H1 (cell line): ENCODE data around the gene PI4KB. TPM values are rescaled to one million over a fixed set of nuclear protein-coding genes. Genes with fewer than 3 reads are reported as not detected.

ENCODE experiments used
- CTCF ChIA-PET: fragments of 300-600 bp; sonication (Branson Sonifier 250); formaldehyde crosslinking; loops from one replicate; lab custom pipeline; 2021; ENCODE audit not compliant: partially characterized antibody; lab: Charles Lee
- POLR2A ChIA-PET: fragments of 300-600 bp; sonication (Branson Sonifier 250); formaldehyde crosslinking; loops from one replicate; lab custom pipeline; 2021; ENCODE audit warnings: inconsistent platforms; ENCODE audit not compliant: partially characterized antibody; lab: Charles Lee
- DNase-seq, 2 experiments: peaks; one replicate each; pipeline versions ENCODE4 v3.0.0 to v3.0.0-alpha.2; 2010 to 2022; ENCODE audit warnings: low spot score in 2 of 2, low read depth in 1 of 2, mixed read lengths in 1 of 2
- FAIRE-seq: peaks from 2 replicates; lab custom pipeline; 2011; peaks lifted over from hg19 to GRCh38; lab: Jason Lieb, UNC
- H2AFZ ChIP-seq: 2 replicates; pipeline ENCODE4 v1.8.1; 2012; ENCODE audit warnings: low read length, inconsistent platforms
- H2AK5ac ChIP-seq: 2 replicates; pipeline ENCODE4 v1.6.1; 2013; ENCODE audit warnings: low read depth, low read length
- H2BK120ac ChIP-seq: replicated peaks from 2 replicates; pipeline ENCODE3; 2013; ENCODE audit warnings: low read depth, low read length, inconsistent platforms
- H2BK12ac ChIP-seq: 2 replicates; pipeline ENCODE4 v1.6.1; 2013; ENCODE audit warnings: low read depth, low read length
- H2BK15ac ChIP-seq: 2 replicates; pipeline ENCODE4 v1.6.1; 2013; ENCODE audit warnings: low read length
- H2BK20ac ChIP-seq: 2 replicates; pipeline ENCODE4 v1.6.1; 2013; ENCODE audit warnings: low read length
- H2BK5ac ChIP-seq: 2 replicates; pipeline ENCODE4 v1.6.1; 2013; ENCODE audit warnings: low read depth, low read length
- H3K14ac ChIP-seq: 2 replicates; pipeline ENCODE4 v1.6.1; 2013; ENCODE audit warnings: inconsistent platforms; ENCODE audit not compliant: insufficient read length
- H3K18ac ChIP-seq: 2 replicates; pipeline ENCODE4 v1.6.1; 2013; ENCODE audit warnings: low read length; ENCODE audit errors: extremely low read depth
- H3K23ac ChIP-seq: 2 replicates; pipeline ENCODE4 v1.6.1; 2013; ENCODE audit warnings: inconsistent platforms; ENCODE audit not compliant: insufficient read length
- H3K23me2 ChIP-seq: 2 replicates; pipeline ENCODE4 v1.6.1; 2013; ENCODE audit warnings: low read depth, low read length
- H3K27ac ChIP-seq: 2 replicates; pipeline ENCODE4 v1.6.1; 2011; ENCODE audit warnings: low read depth, low read length, inconsistent platforms
- H3K27me3 ChIP-seq, 4 experiments: replicated peaks in 1 of 4; 1 replicate in 1 of 4; 2 replicates in 3 of 4; pipeline versions ENCODE4 v1.6.1 to v1.8.1; 2011 to 2013; ENCODE audit warnings: low read length in 3 of 4, mild to moderate bottlenecking in 3 of 4, inconsistent platforms in 2 of 4, mixed read lengths in 2 of 4, moderate library complexity in 1 of 4; ENCODE audit not compliant: control insufficient read depth in 3 of 4, insufficient read depth in 3 of 4; ENCODE audit errors: extremely low read depth in 1 of 4
- H3K36me3 ChIP-seq, 4 experiments: 2 replicates each; pipeline versions ENCODE4 v1.6.1 to v1.8.1; 2011 to 2013; ENCODE audit warnings: mild to moderate bottlenecking in 4 of 4, low read length in 3 of 4, moderate library complexity in 2 of 4, control low read depth in 1 of 4, inconsistent platforms in 1 of 4; ENCODE audit not compliant: insufficient read depth in 4 of 4, control insufficient read depth in 2 of 4
- H3K4ac ChIP-seq: replicated peaks from 2 replicates; pipeline ENCODE3; 2013; ENCODE audit warnings: low read length, low read depth, mixed read lengths, inconsistent platforms; ENCODE audit not compliant: insufficient read length
- H3K4me1 ChIP-seq, 4 experiments: replicated peaks in 1 of 4; 1 replicate in 1 of 4; 2 replicates in 3 of 4; pipeline versions ENCODE4 v1.6.1 to v1.8.1; 2011 to 2013; ENCODE audit warnings: low read length in 3 of 4, inconsistent platforms in 2 of 4, mixed read lengths in 1 of 4; ENCODE audit not compliant: insufficient read depth in 4 of 4, control insufficient read depth in 3 of 4
- H3K4me2 ChIP-seq, 2 experiments: 2 replicates each; pipeline versions ENCODE4 v1.6.1 to v1.8.1; 2011 to 2013; ENCODE audit warnings: low read depth in 2 of 2, low read length in 2 of 2, control low read depth in 1 of 2, inconsistent platforms in 1 of 2, mild to moderate bottlenecking in 1 of 2; ENCODE audit not compliant: insufficient read depth in 1 of 2
- H3K4me3 ChIP-seq, 4 experiments: fragments of 200-600, 300-600 bp in 1 of 4; sonication (generic), shearing (Covaris generic), sonication (Bioruptor Twin) in 1 of 4; 2 replicates each; pipeline versions ENCODE4 v1.5.1 to v1.8.1; 2011 to 2016; ENCODE audit warnings: low read length in 4 of 4, low read depth in 3 of 4, control low read depth in 2 of 4, inconsistent platforms in 2 of 4, mild to moderate bottlenecking in 2 of 4, mixed read lengths in 1 of 4, moderate library complexity in 1 of 4; ENCODE audit not compliant: insufficient read depth in 2 of 4; ENCODE audit errors: extremely low read depth in 1 of 4
- H3K56ac ChIP-seq: replicated peaks from 2 replicates; pipeline ENCODE3; 2013; ENCODE audit warnings: low read depth, mild to moderate bottlenecking, mixed read lengths, low read length, inconsistent platforms; ENCODE audit not compliant: insufficient read length
- H3K79me1 ChIP-seq: 2 replicates; pipeline ENCODE4 v1.6.1; 2013; ENCODE audit warnings: low read depth, low read length, control low read depth
- H3K79me2 ChIP-seq, 2 experiments: 2 replicates each; pipeline versions ENCODE4 v1.6.1 to v1.8.1; 2012 to 2013; ENCODE audit warnings: low read length in 2 of 2, mild to moderate bottlenecking in 2 of 2, inconsistent platforms in 1 of 2; ENCODE audit not compliant: insufficient read depth in 2 of 2, control insufficient read depth in 1 of 2
- H3K9ac ChIP-seq, 4 experiments: replicated peaks in 1 of 4; 1 replicate in 1 of 4; 2 replicates in 3 of 4; pipeline versions ENCODE4 v1.6.1 to v1.8.1; 2011 to 2013; ENCODE audit warnings: low read depth in 3 of 4, low read length in 3 of 4, control low read depth in 2 of 4, mild to moderate bottlenecking in 2 of 4, moderate library complexity in 2 of 4, inconsistent platforms in 1 of 4; ENCODE audit errors: extremely low read depth in 1 of 4
- H3K9me3 ChIP-seq, 2 experiments: 2 replicates each; pipeline versions ENCODE4 v1.6.1 to v1.8.1; 2012 to 2013; ENCODE audit warnings: mild to moderate bottlenecking in 2 of 2, moderate library complexity in 2 of 2, control low read depth in 1 of 2, inconsistent platforms in 1 of 2, low read depth in 1 of 2, low read length in 1 of 2, mixed read lengths in 1 of 2; ENCODE audit not compliant: insufficient read depth in 2 of 2
- H4K20me1 ChIP-seq, 2 experiments: replicated peaks in 1 of 2; 2 replicates each; pipeline versions ENCODE3 to v1.8.1; 2011 to 2013; ENCODE audit warnings: inconsistent platforms in 2 of 2, low read length in 2 of 2, mild to moderate bottlenecking in 1 of 2; ENCODE audit not compliant: insufficient read depth in 2 of 2, control insufficient read depth in 1 of 2
- H4K5ac ChIP-seq: 2 replicates; pipeline ENCODE4 v1.6.1; 2013; ENCODE audit warnings: low read length, low read depth, mixed read lengths, inconsistent platforms; ENCODE audit not compliant: insufficient read length
- H4K8ac ChIP-seq: 2 replicates; pipeline ENCODE4 v1.8.0; 2013; ENCODE audit warnings: mild to moderate bottlenecking, moderate library complexity, low read length, inconsistent platforms; ENCODE audit not compliant: insufficient read depth; ENCODE audit errors: extremely low read depth
- H4K91ac ChIP-seq: replicated peaks from 2 replicates; pipeline ENCODE3; 2013; ENCODE audit warnings: low read length, mixed read lengths, inconsistent platforms; ENCODE audit not compliant: insufficient read length
- polyA plus RNA-seq, 7 experiments: library from polyadenylated mRNA; depleted of rRNA in 3 of 7; stranded (reverse) in 5 of 7; unstranded in 2 of 7; fragments of >200 nt in 5 of 7; fragments of 200-250 nt in 2 of 7; gene quantifications; 1 replicate in 5 of 7; 2 replicates in 1 of 7; 4 replicates in 1 of 7; pipeline versions ENCODE4 v1.2.1 to v1.2.3, GENCODE V29; 2011 to 2013; ENCODE audit warnings: missing spikeins in 2 of 7, mixed read lengths in 2 of 7
- total RNA-seq: library from RNA; stranded (reverse); fragmentation: NEBNext Ultra II Directional; extraction: Animal tissue kit (Norgen Biotek cat#: 25700); gene quantifications from 2 replicates; pipeline ENCODE4 v1.2.1, GENCODE V29; 2021
- TF ChIP-seq, protein P1 (sequence below), 3 experiments: IDR thresholded peaks; 1 replicate in 2 of 3; 2 replicates in 1 of 3; pipeline versions ENCODE4 v1.5.1 to v1.6.1; 2011; ENCODE audit warnings: low read length in 3 of 3, mild to moderate bottlenecking in 3 of 3, inconsistent platforms in 2 of 3, low read depth in 1 of 3, moderate library complexity in 1 of 3; ENCODE audit not compliant: insufficient read depth in 1 of 3; ENCODE audit errors: control extremely low read depth in 1 of 3

The PI4KB gene
- total and polyA plus RNA-seq, 2 of the 8 experiments (the other 6 are each of a cell fraction or from before 2014, with no cell fraction given), result 30.1 to 37.1 TPM

DNA sequence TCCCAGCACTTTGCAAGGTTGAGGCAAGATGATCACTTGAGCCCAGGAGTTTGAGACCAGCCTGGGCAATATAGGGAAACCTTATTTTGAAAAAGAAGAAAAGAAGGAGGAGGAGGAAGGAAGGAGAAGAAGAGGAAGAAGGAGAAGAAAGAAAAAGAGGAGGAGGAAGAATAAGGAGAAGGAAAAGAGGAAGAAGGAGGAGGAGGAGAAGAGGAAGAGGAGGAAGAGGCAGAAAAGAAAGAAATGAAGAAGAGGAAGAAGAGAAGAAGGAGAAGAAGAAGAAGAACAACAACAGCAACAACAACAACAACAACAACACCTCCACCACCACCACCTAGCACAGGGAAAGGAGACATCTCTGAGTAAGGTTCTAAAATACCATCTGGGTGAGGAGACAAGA is 34.7 kb upstream of the PI4KB start:
- Histone ChIP-seq H2BK20ac (no peak overlapping the region), H3K27ac (no peak overlapping the region), H2AK5ac (no peak overlapping the region), H4K5ac (no peak overlapping the region), H4K91ac (no peak overlapping the region), H2BK5ac (no peak overlapping the region), H3K4me1 (no peaks in the 10 kb centered on the region), H3K23me2 (no peaks in the 10 kb centered on the region), H3K4me2 (no peak overlapping the region), H3K36me3 (peaks cover 0 to 9% (median 0%) of the 10 kb centered on the region in 4 experiments; a peak in 2 of 8 replicates), H2BK12ac (no peak overlapping the region), H3K79me1 (no peaks in the 10 kb centered on the region), H3K9ac (no peak overlapping the region), H4K8ac (no peak overlapping the region), H2BK15ac (no peak overlapping the region), H3K18ac (no peak overlapping the region), H3K79me2 (no peaks in the 10 kb centered on the region), H4K20me1 (no peaks in the 10 kb centered on the region), H3K23ac (no peak overlapping the region), H3K4me3 (no peak overlapping the region), H3K14ac (no peak overlapping the region), H3K56ac (no peak overlapping the region), H2BK120ac (no peak overlapping the region), H3K4ac (no peak overlapping the region), H3K27me3 (no peaks in the 10 kb centered on the region), H2AFZ (no peak overlapping the region), H3K9me3 (peaks cover 10 to 15% of the 10 kb centered on the region in 2 experiments)
- DNase-seq (no peak), FAIRE-seq (no peak)
- POLR2A ChIA-PET, result interaction anchor here (1.2 to 1.4 kb wide), 2 partner anchors 9 to 25 kb away, joined by 3 to 4 read pairs; no protein-coding TSS in a partner anchor
- TF ChIP-seq, protein P1, sequence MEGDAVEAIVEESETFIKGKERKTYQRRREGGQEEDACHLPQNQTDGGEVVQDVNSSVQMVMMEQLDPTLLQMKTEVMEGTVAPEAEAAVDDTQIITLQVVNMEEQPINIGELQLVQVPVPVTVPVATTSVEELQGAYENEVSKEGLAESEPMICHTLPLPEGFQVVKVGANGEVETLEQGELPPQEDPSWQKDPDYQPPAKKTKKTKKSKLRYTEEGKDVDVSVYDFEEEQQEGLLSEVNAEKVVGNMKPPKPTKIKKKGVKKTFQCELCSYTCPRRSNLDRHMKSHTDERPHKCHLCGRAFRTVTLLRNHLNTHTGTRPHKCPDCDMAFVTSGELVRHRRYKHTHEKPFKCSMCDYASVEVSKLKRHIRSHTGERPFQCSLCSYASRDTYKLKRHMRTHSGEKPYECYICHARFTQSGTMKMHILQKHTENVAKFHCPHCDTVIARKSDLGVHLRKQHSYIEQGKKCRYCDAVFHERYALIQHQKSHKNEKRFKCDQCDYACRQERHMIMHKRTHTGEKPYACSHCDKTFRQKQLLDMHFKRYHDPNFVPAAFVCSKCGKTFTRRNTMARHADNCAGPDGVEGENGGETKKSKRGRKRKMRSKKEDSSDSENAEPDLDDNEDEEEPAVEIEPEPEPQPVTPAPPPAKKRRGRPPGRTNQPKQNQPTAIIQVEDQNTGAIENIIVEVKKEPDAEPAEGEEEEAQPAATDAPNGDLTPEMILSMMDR (IDR thresholded peaks at IDR 0.05; ENCODE audit: control extremely low read depth in 1 of 3, insufficient read depth in 1 of 3, low read depth in 1 of 3, low read length in 3 of 3), result no peak
- CTCF ChIA-PET, result no interaction called here
